GM21360 (cell line): ENCODE data around the gene SHROOM3.

ENCODE experiments used
- ATAC-seq: cut with Tn5 transposase; IDR thresholded peaks from one replicate; pipeline ENCODE4 v1.9.1; 2021; ENCODE audit warnings: mild to moderate bottlenecking, moderate library complexity; ENCODE audit not compliant: unreplicated experiment

The SHROOM3 gene

GRCh38 chr4:76687746-76688448 lies 252.9 kb downstream of the SHROOM3 start:
- no peak for ATAC-seq

- no peak for ATAC-seq
These were observed 253.7 kb downstream of the SHROOM3 start for GRCh38 chr4:76688619-76689144.

GRCh38 chr4:76689145-76689817 lies 254.3 kb downstream of the SHROOM3 start:
- peak; percentile 51 for ATAC-seq

GRCh38 chr4:76690011-76690905 lies 255.2 kb downstream of the SHROOM3 start:
- ATAC-seq, result no peak

GRCh38 chr4:76690906-76691275 lies 255.9 kb downstream of the SHROOM3 start:
- no peak for ATAC-seq

GRCh38 chr4:76691807-76692582 lies 257.0 kb downstream of the SHROOM3 start:
- no peak for ATAC-seq

GRCh38 chr4:76692761-76693160 lies 257.7 kb downstream of the SHROOM3 start:
- no peak for ATAC-seq

GRCh38 chr4:76694056-76694455 lies 259.0 kb downstream of the SHROOM3 start:
- no peak for ATAC-seq

- no peak for ATAC-seq
These were observed 261.1 kb downstream of the SHROOM3 start for GRCh38 chr4:76696109-76696508.

- peak; percentile 62 for ATAC-seq
These were observed 262.2 kb downstream of the SHROOM3 start for GRCh38 chr4:76697129-76697803.

- no peak for ATAC-seq
These were observed 263.1 kb downstream of the SHROOM3 start for GRCh38 chr4:76698141-76698540.

GRCh38 chr4:76699751-76700310 lies 264.8 kb downstream of the SHROOM3 start:
- ATAC-seq, result no peak

- ATAC-seq, result no peak
These were observed 267.6 kb downstream of the SHROOM3 start for GRCh38 chr4:76702440-76703122.

- no peak for ATAC-seq
These were observed 268.1 kb downstream of the SHROOM3 start for GRCh38 chr4:76703123-76703490.

GRCh38 chr4:76703676-76704075 lies 268.6 kb downstream of the SHROOM3 start:
- ATAC-seq, result no peak

GRCh38 chr4:76704133-76704881 lies 269.3 kb downstream of the SHROOM3 start:
- ATAC-seq, result no peak

GRCh38 chr4:76705472-76705871 lies 270.4 kb downstream of the SHROOM3 start:
- ATAC-seq, result no peak

- ATAC-seq, result no peak
These were observed 271.6 kb downstream of the SHROOM3 start for GRCh38 chr4:76706581-76706980.
